ENCODE measurements around the gene OR52N1. TPM values are rescaled to one million over a fixed set of nuclear protein-coding genes. Genes with fewer than 3 reads are reported as not detected.

Gene OR52N1
- total RNA-seq, 1 donor from 2014 or later = not detected

DNA sequence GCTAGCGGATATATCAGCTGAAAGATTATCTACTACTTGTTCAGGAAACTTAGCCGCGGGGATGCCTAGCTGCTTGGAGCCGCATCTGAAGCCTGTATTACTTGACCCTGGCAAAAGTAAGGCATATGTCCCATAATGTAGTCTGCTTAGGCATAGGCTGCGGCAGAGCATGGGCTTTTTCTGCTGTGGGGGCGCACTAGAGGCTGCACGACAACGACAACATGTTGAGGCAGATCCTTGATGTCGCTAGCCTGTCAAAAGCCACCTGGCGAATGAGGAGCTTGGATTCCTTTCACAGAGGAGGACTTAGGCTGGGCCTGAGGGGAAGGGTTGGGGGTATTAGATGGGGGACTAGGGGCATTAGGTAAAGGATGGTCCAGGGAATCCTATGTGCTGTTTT, 16.5 kb upstream of the OR52N1 start:
- H3K9me3 Mint-ChIP-seq (ENCODE audit: unreplicated experiment) = peaks cover 2% of the 10 kb centered on the region
- no peak overlapping the region for H3K27ac Mint-ChIP-seq (ENCODE audit: unreplicated experiment)
- peaks cover 6% of the 10 kb centered on the region for H3K36me3 Mint-ChIP-seq (ENCODE audit: unreplicated experiment)
- DNase-seq = no peak
- H3K27me3 Mint-ChIP-seq (ENCODE audit: unreplicated experiment) = no peaks in the 10 kb centered on the region
- no peak overlapping the region for H3K4me3 Mint-ChIP-seq (ENCODE audit: unreplicated experiment)
- no peaks in the 10 kb centered on the region for H3K4me1 Mint-ChIP-seq (ENCODE audit: low read depth, unreplicated experiment)
- TF ChIP-seq, protein P1, sequence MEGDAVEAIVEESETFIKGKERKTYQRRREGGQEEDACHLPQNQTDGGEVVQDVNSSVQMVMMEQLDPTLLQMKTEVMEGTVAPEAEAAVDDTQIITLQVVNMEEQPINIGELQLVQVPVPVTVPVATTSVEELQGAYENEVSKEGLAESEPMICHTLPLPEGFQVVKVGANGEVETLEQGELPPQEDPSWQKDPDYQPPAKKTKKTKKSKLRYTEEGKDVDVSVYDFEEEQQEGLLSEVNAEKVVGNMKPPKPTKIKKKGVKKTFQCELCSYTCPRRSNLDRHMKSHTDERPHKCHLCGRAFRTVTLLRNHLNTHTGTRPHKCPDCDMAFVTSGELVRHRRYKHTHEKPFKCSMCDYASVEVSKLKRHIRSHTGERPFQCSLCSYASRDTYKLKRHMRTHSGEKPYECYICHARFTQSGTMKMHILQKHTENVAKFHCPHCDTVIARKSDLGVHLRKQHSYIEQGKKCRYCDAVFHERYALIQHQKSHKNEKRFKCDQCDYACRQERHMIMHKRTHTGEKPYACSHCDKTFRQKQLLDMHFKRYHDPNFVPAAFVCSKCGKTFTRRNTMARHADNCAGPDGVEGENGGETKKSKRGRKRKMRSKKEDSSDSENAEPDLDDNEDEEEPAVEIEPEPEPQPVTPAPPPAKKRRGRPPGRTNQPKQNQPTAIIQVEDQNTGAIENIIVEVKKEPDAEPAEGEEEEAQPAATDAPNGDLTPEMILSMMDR (IDR thresholded peaks at IDR 0.05; ENCODE audit: partially characterized antibody, unreplicated experiment) = no peak

DNA sequence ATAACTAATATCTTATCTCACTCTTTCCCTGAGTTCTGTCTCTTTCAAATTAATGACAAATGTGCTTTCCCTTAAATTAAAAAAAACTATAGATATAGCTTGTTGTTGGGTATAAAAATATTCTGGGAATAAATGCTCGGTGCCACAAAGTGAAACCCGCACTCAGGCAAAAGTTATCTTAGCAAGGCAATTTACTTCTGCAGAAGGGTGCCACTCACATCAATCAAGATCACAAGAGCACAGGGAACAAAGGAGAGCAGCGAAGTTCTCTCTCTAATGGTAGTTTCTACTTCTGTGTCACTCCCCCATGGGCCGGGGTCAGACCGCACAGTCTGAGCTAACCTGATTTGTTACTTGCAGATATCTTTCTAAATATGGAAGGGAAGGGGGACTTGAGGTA, 12.9 kb upstream of the OR52N1 start:
- Mint-ChIP-seq H3K4me1 (ENCODE audit: low read depth, unreplicated experiment) (no peaks in the 10 kb centered on the region), H3K9me3 (ENCODE audit: unreplicated experiment) (peaks cover 2% of the 10 kb centered on the region), H3K36me3 (ENCODE audit: unreplicated experiment) (peaks cover 6% of the 10 kb centered on the region), H3K27ac (ENCODE audit: unreplicated experiment) (no peak overlapping the region), H3K27me3 (ENCODE audit: unreplicated experiment) (no peaks in the 10 kb centered on the region), H3K4me3 (ENCODE audit: unreplicated experiment) (no peak overlapping the region)
- DNase-seq = no peak
- TF ChIP-seq, protein P1 (IDR thresholded peaks at IDR 0.05; ENCODE audit: partially characterized antibody, unreplicated experiment) = no peak

DNA sequence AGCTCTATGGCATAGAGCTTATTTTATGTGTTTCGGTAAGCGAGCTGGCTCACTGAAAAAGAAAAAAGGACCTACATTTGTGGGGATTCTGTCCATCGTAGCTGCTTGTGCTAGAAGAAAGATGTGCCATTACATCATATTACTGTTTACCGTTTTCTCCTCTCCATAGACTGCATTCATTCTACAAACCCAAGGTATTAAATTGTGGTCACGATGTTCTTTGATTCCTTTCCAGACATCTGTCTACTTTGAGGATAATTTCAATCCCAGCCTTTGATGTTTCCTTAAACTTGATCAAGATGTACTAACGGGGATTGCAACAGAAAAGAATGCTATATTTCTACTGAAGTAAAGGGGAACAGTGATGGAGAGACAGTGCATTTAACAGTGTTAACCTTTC, 5.5 kb upstream of the OR52N1 start:
- TF ChIP-seq, protein P1 (IDR thresholded peaks at IDR 0.05; ENCODE audit: partially characterized antibody, unreplicated experiment) = no peak
- Mint-ChIP-seq H3K4me3 (ENCODE audit: unreplicated experiment) (no peak overlapping the region), H3K27me3 (ENCODE audit: unreplicated experiment) (no peaks in the 10 kb centered on the region), H3K27ac (ENCODE audit: unreplicated experiment) (no peak overlapping the region), H3K9me3 (ENCODE audit: unreplicated experiment) (no peaks in the 10 kb centered on the region), H3K36me3 (ENCODE audit: unreplicated experiment) (no peaks in the 10 kb centered on the region), H3K4me1 (ENCODE audit: low read depth, unreplicated experiment) (no peaks in the 10 kb centered on the region)
- no peak for DNase-seq

DNA sequence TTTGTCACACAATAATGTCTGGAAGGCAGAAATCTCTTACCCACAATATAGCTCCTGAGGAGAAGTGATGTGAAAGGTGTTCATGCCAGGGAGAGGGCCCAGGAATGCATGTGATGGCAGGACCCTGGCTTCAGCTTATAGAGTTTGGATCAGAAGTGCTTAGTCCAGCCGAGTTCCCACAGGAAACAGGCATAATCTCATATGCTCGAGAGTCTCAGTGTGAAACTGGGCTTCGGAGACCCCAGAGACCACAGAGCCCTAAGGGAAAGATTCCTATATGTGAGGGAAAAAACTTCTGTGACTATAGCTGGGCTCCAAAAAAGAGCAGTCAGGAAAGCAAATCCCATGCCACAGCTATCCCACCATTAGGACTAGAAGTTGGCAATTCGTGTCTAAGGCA, 7.8 kb downstream of the OR52N1 start, which contains the start of gene OR52N5:
TSS of gene OR52N5 (minus strand) at position 101 of the 400 bp plus-strand sequence. CDS start 4,721 bp downstream, outside the sequence.
- TF ChIP-seq, protein P1 (IDR thresholded peaks at IDR 0.05; ENCODE audit: partially characterized antibody, unreplicated experiment) = no peak
- no peak within 1 kb of the TSS for H3K4me3 Mint-ChIP-seq (ENCODE audit: unreplicated experiment)
- H3K4me1 Mint-ChIP-seq (ENCODE audit: low read depth, unreplicated experiment) = no peaks in the 10 kb centered on the region
- no peak within 1 kb of the TSS for H3K27ac Mint-ChIP-seq (ENCODE audit: unreplicated experiment)
- no peak for DNase-seq
- H3K9me3 Mint-ChIP-seq (ENCODE audit: unreplicated experiment) = no peaks in the 10 kb centered on the region
- H3K27me3 Mint-ChIP-seq (ENCODE audit: unreplicated experiment) = no peaks in the 10 kb centered on the region
- no peaks in the 10 kb centered on the region for H3K36me3 Mint-ChIP-seq (ENCODE audit: unreplicated experiment)

DNA sequence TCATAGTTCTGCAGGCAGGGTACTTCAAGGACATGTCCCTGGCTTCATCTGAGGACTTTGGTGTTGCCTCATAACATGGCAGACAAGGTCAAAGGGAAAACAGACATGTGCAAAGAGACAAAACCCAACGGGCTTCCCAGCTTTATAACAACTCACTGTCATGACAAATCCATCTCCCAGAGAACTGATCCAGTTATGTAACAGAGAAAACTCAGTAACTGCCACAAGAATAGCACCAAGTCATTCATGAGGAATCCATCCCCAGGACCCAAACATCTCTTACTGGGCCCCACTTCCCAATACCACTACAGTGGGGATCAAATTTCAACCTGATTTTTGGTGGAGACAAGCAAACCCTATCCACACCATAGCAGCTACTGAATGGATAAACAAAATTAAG, 24.0 kb downstream of the OR52N1 start:
- Mint-ChIP-seq H3K27ac (ENCODE audit: unreplicated experiment) (no peak overlapping the region), H3K9me3 (ENCODE audit: unreplicated experiment) (no peaks in the 10 kb centered on the region), H3K27me3 (ENCODE audit: unreplicated experiment) (no peaks in the 10 kb centered on the region), H3K4me1 (ENCODE audit: low read depth, unreplicated experiment) (no peaks in the 10 kb centered on the region), H3K4me3 (ENCODE audit: unreplicated experiment) (no peak overlapping the region), H3K36me3 (ENCODE audit: unreplicated experiment) (no peaks in the 10 kb centered on the region)
- DNase-seq = no peak
- TF ChIP-seq, protein P1 (IDR thresholded peaks at IDR 0.05; ENCODE audit: partially characterized antibody, unreplicated experiment) = no peak

Data from glutamatergic neuron (in vitro differentiated cells).